Vagina (tissue), 2 donors: ENCODE results near the gene HYOU1. TPM values are rescaled to one million over a fixed set of nuclear protein-coding genes. Genes with fewer than 3 reads are reported as not detected.
"Not testable (repeated sequence)": the region's sequence is repeated elsewhere in the genome, so short reads cannot be mapped to it uniquely, and the experiment has no call there.

Experiments
- DNase-seq, 2 donors: peaks; one replicate each; pipeline ENCODE4 v3.0.0-alpha.2; 2017; ENCODE audit errors: extremely low spot score in 2 of 2
- H3K27ac ChIP-seq: fragments of 200-600 bp; sonication (generic); one replicate; pipeline ENCODE4 v1.5.1; 2019
- H3K27me3 ChIP-seq: fragments of 200-600 bp; sonication (generic); one replicate; pipeline ENCODE4 v1.5.1; 2019
- H3K36me3 ChIP-seq, 2 donors: fragments of 200-600 bp; sonication (generic); one replicate each; pipeline ENCODE4 v1.5.1; 2017 to 2019
- H3K4me1 ChIP-seq: fragments of 200-600 bp; sonication (generic); one replicate; pipeline ENCODE4 v1.5.1; 2019
- H3K4me3 ChIP-seq, 2 donors: fragments of 200-600 bp; sonication (generic); 1 replicate in 1 of 2; 2 replicates in 1 of 2; pipeline ENCODE4 v1.5.1; 2016 to 2019
- H3K9me3 ChIP-seq: fragments of 200-600 bp; sonication (generic); one replicate; pipeline ENCODE4 v1.5.1; 2019
- CTCF ChIP-seq, 3 experiments: fragments of 450-650 bp in 2 of 3; fragments of 200-600 bp in 1 of 3; sonication (generic) in 1 of 3; IDR thresholded peaks; one replicate each; pipeline ENCODE4 v1.5.1; 2017 to 2019; ENCODE audit warnings: antibody characterized with exemption in 3 of 3, mild to moderate bottlenecking in 2 of 3, moderate library complexity in 2 of 3
- POLR2A ChIP-seq, 2 donors: fragments of 450-650 bp; IDR thresholded peaks; one replicate each; pipeline ENCODE4 v1.6.1; 2017; ENCODE audit warnings: antibody characterized with exemption in 2 of 2, mild to moderate bottlenecking in 2 of 2, moderate library complexity in 2 of 2
- POLR2AphosphoS5 ChIP-seq, 2 donors: sonication (generic); formaldehyde crosslinking; IDR thresholded peaks; one replicate each; pipeline ENCODE4 v1.9.0; 2017; ENCODE audit warnings: antibody characterized with exemption in 2 of 2, mild to moderate bottlenecking in 2 of 2, low read depth in 1 of 2; ENCODE audit not compliant: insufficient read depth in 1 of 2
- intact Hi-C: fragments of 100-400 bp; cut with DNase I; formaldehyde crosslinking; loops from one replicate; pipeline ENCODE4 v1.15.1; 2023
- total RNA-seq: library from RNA; depleted of rRNA; stranded (reverse); fragments of >200 nt; gene quantifications from one replicate; pipeline ENCODE4 v1.2.3, GENCODE V29; 2016

The HYOU1 gene
- total RNA-seq, 1 donor from 2014 or later: 49.6 TPM

- intact Hi-C loops: no loop called here
- Histone ChIP-seq H3K36me3 (no peaks in the 10 kb centered on the region), H3K9me3 (no peaks in the 10 kb centered on the region), H3K4me3 (no peak overlapping the region), H3K27ac (no peak overlapping the region), H3K27me3 (no peaks in the 10 kb centered on the region), H3K4me1 (peaks cover 7% of the 10 kb centered on the region)
- DNase-seq: no peak
- TF ChIP-seq CTCF (IDR thresholded peaks at IDR 0.05): no peak
- no peak for TF ChIP-seq POLR2A (IDR thresholded peaks at IDR 0.05)
- no peak for TF ChIP-seq POLR2AphosphoS5 (IDR thresholded peaks at IDR 0.05; ENCODE audit: insufficient read depth in 1 of 2, low read depth in 1 of 2)
These were observed 22.2 kb downstream of the HYOU1 start for GRCh38 chr11:119034813-119035212.

- H3K4me1 ChIP-seq: peaks cover 21% of the 10 kb centered on the region
- H3K4me3 ChIP-seq, H3K36me3 ChIP-seq, DNase-seq, H3K27me3 ChIP-seq, H3K27ac ChIP-seq, intact Hi-C loops, H3K9me3 ChIP-seq: not testable (repeated sequence)
These were observed 23.6 kb downstream of the HYOU1 start for GRCh38 chr11:119033421-119033820.

- Histone ChIP-seq H3K4me3 (no peak overlapping the region), H3K4me1 (peaks cover 25% of the 10 kb centered on the region), H3K36me3 (peaks cover 0 to 7% of the 10 kb centered on the region in 2 donors), H3K27me3 (no peaks in the 10 kb centered on the region), H3K27ac (no peak overlapping the region), H3K9me3 (no peaks in the 10 kb centered on the region)
- no peak for DNase-seq
- TF ChIP-seq POLR2A (IDR thresholded peaks at IDR 0.05): no peak
- TF ChIP-seq CTCF (IDR thresholded peaks at IDR 0.05): no peak
- no peak for TF ChIP-seq POLR2AphosphoS5 (IDR thresholded peaks at IDR 0.05; ENCODE audit: insufficient read depth in 1 of 2, low read depth in 1 of 2)
- intact Hi-C loops: no loop called here
These were observed 25.1 kb downstream of the HYOU1 start for GRCh38 chr11:119031912-119032280.

GRCh38 chr11:119030329-119031047 lies 26.5 kb downstream of the HYOU1 start, which contains the start of gene SLC37A4:
Gene SLC37A4, minus strand, starts transcription at chr11:119030877.
- intact Hi-C loops: no loop called here
- peaks cover 25% of the 10 kb centered on the region for H3K4me1 ChIP-seq
- H3K9me3 ChIP-seq: no peaks in the 10 kb centered on the region
- H3K4me3 ChIP-seq: peak within 1 kb of the TSS; percentile 74 to 92
- no peak for TF ChIP-seq POLR2A (IDR thresholded peaks at IDR 0.05)
- TF ChIP-seq CTCF (IDR thresholded peaks at IDR 0.05): peak in 2 of 3 experiments; percentile 88 to 90
- peak; percentile 86 to 96 for TF ChIP-seq POLR2AphosphoS5 (IDR thresholded peaks at IDR 0.05; ENCODE audit: insufficient read depth in 1 of 2, low read depth in 1 of 2)
- H3K27ac ChIP-seq: peak within 1 kb of the TSS; percentile 90
- no peaks in the 10 kb centered on the region for H3K27me3 ChIP-seq
- peak; percentile 98 to 99 for DNase-seq
- H3K36me3 ChIP-seq: peaks cover 0 to 9% of the 10 kb centered on the region in 2 donors

- Histone ChIP-seq H3K9me3 (no peaks in the 10 kb centered on the region), H3K4me3 (peak overlapping the region; percentile 74 to 92), H3K27me3 (no peaks in the 10 kb centered on the region), H3K4me1 (peaks cover 25% of the 10 kb centered on the region), H3K36me3 (peaks cover 0 to 14% of the 10 kb centered on the region in 2 donors), H3K27ac (peak overlapping the region; percentile 90)
- DNase-seq: no peak
- no peak for TF ChIP-seq POLR2A (IDR thresholded peaks at IDR 0.05)
- no peak for TF ChIP-seq CTCF (IDR thresholded peaks at IDR 0.05)
- TF ChIP-seq POLR2AphosphoS5 (IDR thresholded peaks at IDR 0.05; ENCODE audit: insufficient read depth in 1 of 2, low read depth in 1 of 2): no peak
- intact Hi-C loops: no loop called here
These were observed 27.0 kb downstream of the HYOU1 start for GRCh38 chr11:119030029-119030328.
